OCI-LY7 (cell line): ENCODE measurements around the gene TBC1D5. TPM values are rescaled to one million over a fixed set of nuclear protein-coding genes. Genes with fewer than 3 reads are reported as not detected.

Experiments used
- BruUV-seq: library from RNA; stranded (reverse); fragments of 400-500 nt; replicated peaks from 2 replicates; lab custom pipeline; 2021; lab: Mats Ljungman, UMichigan
- CTCF ChIA-PET: fragments of 300-600 bp; sonication (Branson Sonifier 250); formaldehyde crosslinking; loops from one replicate; lab custom pipeline; 2022; ENCODE audit warnings: antibody characterized with exemption; ENCODE audit not compliant: unreplicated experiment; lab: Charles Lee
- POLR2A ChIA-PET: fragments of 300-600 bp; sonication (Branson Sonifier 250); formaldehyde crosslinking; loops from one replicate; lab custom pipeline; 2022; ENCODE audit warnings: antibody characterized with exemption; lab: Charles Lee
- DNase-seq: peaks from one replicate; pipeline ENCODE4 v3.0.0-alpha.2; 2015; ENCODE audit warnings: low spot score
- H2AFZ ChIP-seq: fragments of 200-600 bp; sonication (generic), shearing (Covaris generic); 2 replicates; pipeline ENCODE4 v1.6.1; 2014; ENCODE audit warnings: mild to moderate bottlenecking, antibody characterized with exemption, low read length, moderate library complexity
- H3K27ac ChIP-seq: fragments of 200-600 bp; sonication (generic); 2 replicates; pipeline ENCODE4 v1.5.1; 2014; ENCODE audit warnings: mixed run types, low read depth, mild to moderate bottlenecking, moderate library complexity, low read length, inconsistent platforms; ENCODE audit not compliant: poor library complexity, severe bottlenecking
- H3K36me3 ChIP-seq: fragments of 200-600 bp; sonication (generic); 2 replicates; pipeline ENCODE4 v1.6.1; 2014; ENCODE audit warnings: mild to moderate bottlenecking, antibody characterized with exemption, low read length, moderate library complexity, mixed read lengths; ENCODE audit not compliant: insufficient read depth
- H3K4me1 ChIP-seq: fragments of 200-600 bp; sonication (generic); 2 replicates; pipeline ENCODE4 v1.5.1; 2014; ENCODE audit warnings: mild to moderate bottlenecking, low read length; ENCODE audit not compliant: insufficient read depth, poor library complexity, severe bottlenecking
- H3K4me2 ChIP-seq: fragments of 200-600 bp; sonication (generic); 2 replicates; pipeline ENCODE4 v1.6.1; 2014; ENCODE audit warnings: mild to moderate bottlenecking, low read length
- H3K4me3 ChIP-seq: fragments of 200-600 bp; sonication (generic); 2 replicates; pipeline ENCODE4 v1.5.1; 2014; ENCODE audit warnings: mild to moderate bottlenecking, low read depth, low read length; ENCODE audit not compliant: poor library complexity, severe bottlenecking
- H3K79me2 ChIP-seq: fragments of 200-600 bp; sonication (generic); 2 replicates; pipeline ENCODE4 v1.6.1; 2016; ENCODE audit warnings: low read depth, mild to moderate bottlenecking, low read length, moderate library complexity, mixed read lengths; ENCODE audit not compliant: insufficient read depth
- H3K9me2 ChIP-seq: fragments of 200-600 bp; sonication (generic); 2 replicates; pipeline ENCODE4 v1.6.1; 2016; ENCODE audit warnings: mild to moderate bottlenecking, low read length, mixed read lengths; ENCODE audit not compliant: insufficient read depth
- H3K9me3 ChIP-seq: fragments of 200-600 bp; sonication (generic); 2 replicates; pipeline ENCODE4 v1.6.1; 2014; ENCODE audit warnings: mild to moderate bottlenecking, mixed run types, low read length, mixed read lengths
- H4K20me1 ChIP-seq: fragments of 200-600 bp; sonication (generic); 2 replicates; pipeline ENCODE4 v1.6.1; 2014; ENCODE audit warnings: mild to moderate bottlenecking, antibody characterized with exemption, low read length, moderate library complexity, mixed read lengths; ENCODE audit not compliant: insufficient read depth
- CTCF ChIP-seq: fragments of 200-600 bp; sonication (generic); conservative IDR thresholded peaks from 2 replicates; pipeline ENCODE4 v1.5.1; 2014; ENCODE audit warnings: mild to moderate bottlenecking, antibody characterized with exemption, low read length, moderate library complexity, mixed read lengths
- EZH2phosphoT487 ChIP-seq: fragments of 200-600 bp; sonication (generic); IDR thresholded peaks from 2 replicates; pipeline ENCODE4 v1.6.1; 2018; ENCODE audit warnings: low read depth, borderline replicate concordance, mild to moderate bottlenecking, mixed run types, antibody characterized with exemption, low read length, moderate library complexity, mixed read lengths
- intact Hi-C: fragments of 100-400 bp; cut with micrococcal nuclease; formaldehyde crosslinking; loops from one replicate; pipeline ENCODE4 v1.10.0; 2022; ENCODE audit not compliant: unreplicated experiment
- small RNA-seq: library from RNA; depleted of rRNA; stranded (forward); fragments of <200 nt; gene quantifications from one replicate; pipeline ENCODE3, GENCODE V24; 2014
- total RNA-seq, 2 experiments: library from RNA; depleted of rRNA in 1 of 2; stranded (reverse); fragments of >200 nt in 1 of 2; shearing (Covaris generic) in 1 of 2; gene quantifications; 2 replicates each; pipeline ENCODE4 v1.2.3, GENCODE V29; 2014 to 2022

TBC1D5 gene
- total RNA-seq, 2 experiments from 2014 or later: 78.5 to 82.4 TPM

GRCh38 chr3:17110660-17111396 lies 631.6 kb downstream of the TBC1D5 start:
- Histone ChIP-seq H2AFZ (no peak overlapping the region), H3K27ac (no peak overlapping the region), H3K4me3 (no peak overlapping the region), H3K4me1 (no peaks in the 10 kb centered on the region), H4K20me1 (no peaks in the 10 kb centered on the region), H3K9me2 (no peaks in the 10 kb centered on the region), H3K36me3 (no peaks in the 10 kb centered on the region), H3K79me2 (no peaks in the 10 kb centered on the region), H3K4me2 (no peak overlapping the region), H3K9me3 (no peaks in the 10 kb centered on the region)
- ChIA-PET CTCF (no interaction called here), POLR2A (interaction anchor here (0.5 to 1.0 kb wide), 2 partner anchors 118 to 270 kb away, joined by 3 to 5 read pairs; no protein-coding TSS in a partner anchor)
- no TSS peak for BruUV-seq
- TF ChIP-seq EZH2phosphoT487 (no peak), CTCF (no peak)
- intact Hi-C loops: no loop called here
- no peak for DNase-seq

Small RNA genes lying within 50 kb of the gene (small RNA-seq; reads per million reads assigned to genes)
- not detected for gene AC104451.1
- gene RNU7-10P: not detected
